Cardiac muscle cell (in vitro differentiated cells and primary cell): ENCODE data around the gene TNIK. TPM values are rescaled to one million over a fixed set of nuclear protein-coding genes. Genes with fewer than 3 reads are reported as not detected.

ENCODE experiments used
- DNase-seq, 2 donors: peaks; one replicate each; pipeline versions ENCODE4 v3.0.0 to v3.0.0-alpha.2; 2010 to 2017; ENCODE audit warnings: low read depth in 1 of 2, low spot score in 1 of 2
- H3K27ac ChIP-seq: fragments of 200-600 bp; sonication (generic); 2 replicates; pipeline ENCODE4 v1.5.1; 2016
- H3K27me3 ChIP-seq: fragments of 200-600 bp; sonication (generic); 2 replicates; pipeline ENCODE4 v1.6.0; 2016; ENCODE audit warnings: control low read depth
- H3K36me3 ChIP-seq: fragments of 200-600 bp; sonication (generic); 2 replicates; pipeline ENCODE4 v1.5.1; 2016; ENCODE audit warnings: control low read depth
- H3K4me1 ChIP-seq: fragments of 200-600 bp; sonication (generic); 2 replicates; pipeline ENCODE4 v1.8.1; 2017; ENCODE audit warnings: low read depth, mild to moderate bottlenecking, mixed run types
- H3K4me3 ChIP-seq: fragments of 200-600 bp; sonication (generic); 2 replicates; pipeline ENCODE4 v1.5.1; 2016; ENCODE audit warnings: mild to moderate bottlenecking
- H3K9me3 ChIP-seq: fragments of 200-600 bp; sonication (generic); 2 replicates; pipeline ENCODE4 v1.5.1; 2017; ENCODE audit warnings: low read depth, mild to moderate bottlenecking, control low read depth
- CTCF ChIP-seq: IDR thresholded peaks from 2 replicates; pipeline ENCODE4 v1.5.1; 2012; ENCODE audit warnings: low read depth, mild to moderate bottlenecking, low read length
- polyA plus RNA-seq: library from polyadenylated mRNA; unstranded; fragments of >200 nt; fragmentation: Nextera tagmentation; extraction: Ambion mirVana; gene quantifications from 2 replicates; pipeline ENCODE4 v1.2.1, GENCODE V29; 2016
- total RNA-seq: library from RNA; depleted of rRNA; stranded (reverse); fragments of >200 nt; gene quantifications from 2 replicates; pipeline ENCODE4 v1.2.3, GENCODE V29; 2016

The TNIK gene
- total and polyA plus RNA-seq, 2 experiments from 2014 or later: 32.8 to 55.1 TPM

- Histone ChIP-seq H3K36me3 (peaks cover 13% of the 10 kb centered on the region), H3K4me1 (peaks cover 20% of the 10 kb centered on the region), H3K9me3 (no peaks in the 10 kb centered on the region), H3K4me3 (no peak overlapping the region), H3K27ac (no peak overlapping the region), H3K27me3 (no peaks in the 10 kb centered on the region)
- no peak for DNase-seq
- TF ChIP-seq CTCF: no peak
Measured at GRCh38 chr3:171065732-171066131, 394.5 kb downstream of the TNIK start.

- no peak for DNase-seq
Measured at GRCh38 chr3:171064461-171064860, 395.7 kb downstream of the TNIK start.

GRCh38 chr3:171061749-171062148 lies 398.5 kb downstream of the TNIK start:
- H3K4me1 ChIP-seq: no peaks in the 10 kb centered on the region
- no peaks in the 10 kb centered on the region for H3K27me3 ChIP-seq
- no peak overlapping the region for H3K4me3 ChIP-seq
- peaks cover 13% of the 10 kb centered on the region for H3K36me3 ChIP-seq
- no peak overlapping the region for H3K27ac ChIP-seq
- no peak for TF ChIP-seq CTCF
- H3K9me3 ChIP-seq: no peaks in the 10 kb centered on the region
- no peak for DNase-seq

More at GRCh38 chr3:171064461-171064860, 395.7 kb downstream of the TNIK start:
- H3K4me1 ChIP-seq: peaks cover 20% of the 10 kb centered on the region
- H3K27ac ChIP-seq: no peak overlapping the region
- no peak overlapping the region for H3K4me3 ChIP-seq
- TF ChIP-seq CTCF: no peak
- no peaks in the 10 kb centered on the region for H3K9me3 ChIP-seq
- H3K36me3 ChIP-seq: peaks cover 13% of the 10 kb centered on the region
- H3K27me3 ChIP-seq: no peaks in the 10 kb centered on the region

GRCh38 chr3:171059978-171060377 lies 400.2 kb downstream of the TNIK start:
- no peak for DNase-seq
- H3K4me1 ChIP-seq: no peaks in the 10 kb centered on the region
- H3K27ac ChIP-seq: no peak overlapping the region
- H3K27me3 ChIP-seq: no peaks in the 10 kb centered on the region
- H3K9me3 ChIP-seq: no peaks in the 10 kb centered on the region
- peaks cover 6% of the 10 kb centered on the region for H3K36me3 ChIP-seq
- TF ChIP-seq CTCF: no peak
- no peak overlapping the region for H3K4me3 ChIP-seq

GRCh38 chr3:171058873-171059603 lies 401.2 kb downstream of the TNIK start:
- no peak overlapping the region for H3K4me3 ChIP-seq
- H3K4me1 ChIP-seq: no peaks in the 10 kb centered on the region
- no peak overlapping the region for H3K27ac ChIP-seq
- no peak for DNase-seq
- H3K9me3 ChIP-seq: no peaks in the 10 kb centered on the region
- peaks cover 6% of the 10 kb centered on the region for H3K36me3 ChIP-seq
- no peak for TF ChIP-seq CTCF
- no peaks in the 10 kb centered on the region for H3K27me3 ChIP-seq
